Measurements from ENCODE around the gene TUBA1C. TPM values are rescaled to one million over a fixed set of nuclear protein-coding genes. Genes with fewer than 3 reads are reported as not detected.
A peak's percentile ranks its signal among the peaks of the same experiment; 100 is the strongest.
"Not testable (repeated sequence)": the region's sequence is repeated elsewhere in the genome, so short reads cannot be mapped to it uniquely, and the experiment has no call there.

Gene TUBA1C
- total RNA-seq, 1 experiment from 2014 or later = 1,376 TPM

GRCh38 chr12:49314811-49315210, 49.9 kb downstream of the TUBA1C start:
- no peak for ATAC-seq
- BruUV-seq (replicated peaks) = no TSS peak

DNA sequence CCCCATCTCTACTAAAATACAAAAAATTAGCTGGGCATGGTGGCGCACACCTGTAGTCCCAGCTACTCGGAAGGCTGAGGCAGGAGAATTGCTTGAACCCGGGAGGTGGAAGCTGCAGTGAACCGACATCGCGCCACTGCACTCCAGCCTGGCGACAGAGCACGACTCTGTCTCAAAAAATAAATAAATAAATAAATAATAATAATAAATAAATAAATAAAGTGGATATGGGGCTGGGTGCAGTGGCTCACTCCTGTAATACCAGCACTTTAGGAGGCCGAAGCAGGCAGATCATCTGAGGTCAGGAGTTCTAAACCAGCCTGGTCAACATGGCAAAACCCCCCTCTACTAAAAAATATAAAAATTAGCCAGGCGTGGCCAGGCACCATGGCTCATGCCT, 52.2 kb downstream of the TUBA1C start:
- H3K9ac ChIP-seq (ENCODE audit: low read length); H2AFZ ChIP-seq (ENCODE audit: low read length); H3K9me3 ChIP-seq (ENCODE audit: low read length); H4K20me1 ChIP-seq (ENCODE audit: low read length); DNase-seq; ATAC-seq; H3K27ac ChIP-seq (ENCODE audit: low read length); H3K79me2 ChIP-seq (ENCODE audit: low read length); CTCF ChIA-PET; POLR2A ChIA-PET (ENCODE audit: unreplicated experiment); intact Hi-C loops (cut with micrococcal nuclease); H3K36me3 ChIP-seq (ENCODE audit: low read depth, low read length); H3F3A ChIP-seq (ENCODE audit: low read length, unreplicated experiment); H3K4me3 ChIP-seq (ENCODE audit: low read length); BruUV-seq (replicated peaks); H3K4me2 ChIP-seq (ENCODE audit: low read length); H3K27me3 ChIP-seq (ENCODE audit: low read length); H3K9me2 ChIP-seq (replicated peaks; ENCODE audit: low read length): not testable (repeated sequence)
- peaks cover 10% of the 10 kb centered on the region; the same call in 1 of the 2 replicates for H3K4me1 ChIP-seq (ENCODE audit: insufficient read depth, low read length)

More at GRCh38 chr12:49314811-49315210, 49.9 kb downstream of the TUBA1C start:
- Histone ChIP-seq H4K20me1 (ENCODE audit: low read length) (no peaks in the 10 kb centered on the region), H3K27ac (ENCODE audit: low read length) (no peak overlapping the region), H3K9me3 (ENCODE audit: low read length) (no peaks in the 10 kb centered on the region), H3K36me3 (ENCODE audit: low read depth, low read length) (no peaks in the 10 kb centered on the region), H3K4me2 (ENCODE audit: low read length) (no peak overlapping the region), H3F3A (ENCODE audit: low read length, unreplicated experiment) (no peaks in the 10 kb centered on the region), H3K9me2 (replicated peaks; ENCODE audit: low read length) (no peaks in the 10 kb centered on the region), H3K27me3 (ENCODE audit: low read length) (no peaks in the 10 kb centered on the region), H2AFZ (ENCODE audit: low read length) (no peak overlapping the region), H3K9ac (ENCODE audit: low read length) (no peak overlapping the region), H3K4me1 (ENCODE audit: insufficient read depth, low read length) (0 out of 2 replicates have a peak, but pooled peaks cover 6% of the 10 kb centered on the region), H3K79me2 (ENCODE audit: low read length) (no peaks in the 10 kb centered on the region), H3K4me3 (ENCODE audit: low read length) (no peak overlapping the region)
- ChIA-PET CTCF (no interaction called here), POLR2A (ENCODE audit: unreplicated experiment) (no interaction called here)
- intact Hi-C loops (cut with micrococcal nuclease) = no loop called here
- no peak for DNase-seq
- no peak for TF ChIP-seq EZH2phosphoT487 (IDR thresholded peaks at IDR 0.05; ENCODE audit: borderline replicate concordance, low read length)

GRCh38 chr12:49320411-49321103, 55.7 kb downstream of the TUBA1C start:
- H3K4me2 ChIP-seq (ENCODE audit: low read length); H3K27ac ChIP-seq (ENCODE audit: low read length); H3K36me3 ChIP-seq (ENCODE audit: low read depth, low read length); H3K9me2 ChIP-seq (replicated peaks; ENCODE audit: low read length); H3K9me3 ChIP-seq (ENCODE audit: low read length); H2AFZ ChIP-seq (ENCODE audit: low read length); H3K4me3 ChIP-seq (ENCODE audit: low read length); DNase-seq; intact Hi-C loops (cut with micrococcal nuclease); H4K20me1 ChIP-seq (ENCODE audit: low read length); BruUV-seq (replicated peaks); H3K9ac ChIP-seq (ENCODE audit: low read length); H3K27me3 ChIP-seq (ENCODE audit: low read length); H3F3A ChIP-seq (ENCODE audit: low read length, unreplicated experiment); ATAC-seq; POLR2A ChIA-PET (ENCODE audit: unreplicated experiment): not testable (repeated sequence)
- Histone ChIP-seq H3K79me2 (ENCODE audit: low read length) (peaks cover 15% of the 10 kb centered on the region), H3K4me1 (ENCODE audit: insufficient read depth, low read length) (peaks cover 17% of the 10 kb centered on the region; the same call in 1 of the 2 replicates)
- CTCF ChIA-PET = interaction anchor here (0.7 kb wide), 1 partner anchor 29 kb away, joined by 3 read pairs; no protein-coding TSS in a partner anchor

DNA sequence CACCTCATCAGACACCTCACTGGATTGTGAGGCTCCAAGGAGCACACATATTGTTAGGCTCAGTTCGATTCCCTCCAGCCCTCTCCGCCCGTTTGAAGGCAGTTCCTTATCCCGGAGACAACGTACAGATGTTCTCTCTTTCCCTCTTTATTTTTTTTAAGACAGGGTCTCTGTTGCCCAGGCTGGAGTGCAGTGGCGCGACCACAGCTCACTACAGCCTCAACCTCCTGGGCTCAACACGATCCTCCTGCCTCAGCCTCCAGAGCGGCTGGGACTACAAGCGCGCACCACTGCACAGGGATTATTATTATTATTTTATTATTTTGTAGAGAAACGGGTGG, 57.5 kb downstream of the TUBA1C start:
- ATAC-seq = no peak
- ChIA-PET CTCF (interaction anchor here (0.6 to 1.7 kb wide), 7 partner anchors 9 to 334 kb away, joined by 3 to 23 read pairs (median 5); no protein-coding TSS in a partner anchor), POLR2A (ENCODE audit: unreplicated experiment) (interaction anchor here (0.7 to 1.0 kb wide), 2 partner anchors 25 to 34 kb away, joined by 3 to 5 read pairs; no protein-coding TSS in a partner anchor)
- H3K9me3 ChIP-seq (ENCODE audit: low read length) = no peaks in the 10 kb centered on the region
- H3K27ac ChIP-seq (ENCODE audit: low read length) = 0 out of 2 replicates have a peak overlapping the region, but pooled peaks have one; percentile 9
- intact Hi-C loops (cut with micrococcal nuclease) = no loop called here
- no peak for TF ChIP-seq EZH2phosphoT487 (IDR thresholded peaks at IDR 0.05; ENCODE audit: borderline replicate concordance, low read length)
- H3K9me2 ChIP-seq (replicated peaks; ENCODE audit: low read length) = no peaks in the 10 kb centered on the region
- H3K4me3 ChIP-seq (ENCODE audit: low read length) = peak overlapping the region; percentile 87
- H3K27me3 ChIP-seq (ENCODE audit: low read length) = no peaks in the 10 kb centered on the region
- no peaks in the 10 kb centered on the region for H4K20me1 ChIP-seq (ENCODE audit: low read length)
- H3K79me2 ChIP-seq (ENCODE audit: low read length) = peaks cover 19% of the 10 kb centered on the region
- H3K4me1 ChIP-seq (ENCODE audit: insufficient read depth, low read length) = peaks cover 12% of the 10 kb centered on the region; the same call in 1 of the 2 replicates
- peaks cover 20% of the 10 kb centered on the region for H3K36me3 ChIP-seq (ENCODE audit: low read depth, low read length)
- peak overlapping the region; percentile 91 for H3K9ac ChIP-seq (ENCODE audit: low read length)
- peak overlapping the region; percentile 95 for H2AFZ ChIP-seq (ENCODE audit: low read length)
- DNase-seq = no peak
- TSS peak; percentile 94 for BruUV-seq (replicated peaks)
- no peaks in the 10 kb centered on the region for H3F3A ChIP-seq (ENCODE audit: low read length, unreplicated experiment)
- H3K4me2 ChIP-seq (ENCODE audit: low read length) = peak overlapping the region; percentile 87
